ENCODE data around the gene MRTO4. TPM values are rescaled to one million over a fixed set of nuclear protein-coding genes. Genes with fewer than 3 reads are reported as not detected.
"Not testable (repeated sequence)": the region's sequence is repeated elsewhere in the genome, so short reads cannot be mapped to it uniquely, and the experiment has no call there.

The MRTO4 gene
- polyA plus RNA-seq, 1 of the 3 experiments (the other 2 are of a cell fraction) = 48.4 TPM

DNA sequence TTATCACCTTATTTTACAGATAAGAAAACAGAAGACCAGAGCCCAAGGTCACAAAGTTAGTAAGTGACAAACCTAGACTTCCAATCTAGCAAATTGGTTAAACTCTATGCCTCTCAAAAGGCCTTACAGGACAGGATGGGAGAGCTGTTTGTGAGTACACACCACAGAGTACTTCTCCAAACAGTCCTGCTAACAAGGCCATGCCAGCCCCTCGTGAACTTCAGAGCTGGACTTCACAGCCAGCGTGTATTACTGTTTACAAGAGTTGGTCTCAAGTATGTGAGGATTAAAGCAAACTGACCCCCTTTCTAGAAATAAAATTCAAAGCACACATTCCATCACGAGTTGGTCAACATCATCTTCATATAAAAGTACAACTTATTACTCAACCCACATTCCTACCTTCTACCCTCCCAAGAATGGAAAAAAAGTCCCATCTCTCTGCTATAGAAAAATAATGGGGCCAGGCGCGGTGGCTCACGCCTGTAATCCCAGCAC, 21.7 kb upstream of the MRTO4 start (continued):
- TF ChIP-seq SMC3 (IDR thresholded peaks at IDR 0.05; ENCODE audit: low read depth, low read length) (no peak), FOXJ3 (CRISPR knock-in tag; IDR thresholded peaks at IDR 0.05) (no peak)

DNA sequence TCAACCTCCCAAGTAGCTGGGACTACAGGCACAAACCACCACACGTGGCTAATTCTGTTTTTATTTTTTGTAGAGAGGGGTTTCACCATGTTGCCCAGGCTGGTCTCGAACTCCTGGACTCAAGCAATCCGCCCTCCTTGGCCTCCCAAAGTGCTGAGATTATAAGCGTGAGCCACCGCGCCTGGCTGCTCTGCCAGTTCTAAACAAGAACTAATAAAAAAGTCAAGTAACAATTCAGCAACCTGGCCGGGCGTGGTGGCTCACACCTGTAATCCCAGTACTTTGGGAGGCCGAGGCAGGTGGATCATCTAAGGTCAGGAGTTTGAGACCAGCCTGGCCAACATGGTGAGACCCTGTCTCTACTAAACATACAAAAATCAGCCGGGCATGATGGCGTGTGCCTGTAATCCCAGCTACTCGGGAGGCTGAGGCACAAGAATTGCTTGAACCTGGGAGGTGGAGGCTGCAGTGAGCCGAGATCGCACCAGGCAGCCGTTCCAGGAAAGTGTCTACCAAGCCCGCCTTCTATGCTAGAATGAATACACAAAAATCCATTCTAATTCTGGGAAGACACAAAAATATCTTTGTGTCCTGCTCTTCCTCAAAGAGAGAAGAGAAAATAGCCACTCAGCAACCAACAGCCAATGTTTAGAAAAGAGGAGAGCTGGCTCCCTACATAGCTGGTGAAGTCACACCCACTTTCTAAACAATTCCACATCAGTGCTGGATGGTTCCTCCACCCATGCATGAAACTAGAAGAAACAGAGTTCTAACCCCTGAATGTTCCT, 19.7 kb upstream of the MRTO4 start:
- H3K9me2 ChIP-seq; H3K4me1 ChIP-seq (ENCODE audit: control insufficient read depth in 1 of 2, insufficient read depth in 2 of 2, low read depth in 1 of 2, low read length in 1 of 2); DNase-seq; H3K27me3 ChIP-seq (ENCODE audit: insufficient read depth); H3K9me3 ChIP-seq; H3K4me2 ChIP-seq; H3F3A ChIP-seq (replicated peaks; ENCODE audit: insufficient read depth); H2AFZ ChIP-seq (ENCODE audit: low read depth); H3K4me3 ChIP-seq (ENCODE audit: low read depth in 2 of 2, low read length in 1 of 2); H4K20me1 ChIP-seq (ENCODE audit: insufficient read depth); POLR2A ChIA-PET; H3K79me2 ChIP-seq (ENCODE audit: insufficient read depth); H3K27ac ChIP-seq (ENCODE audit: low read depth in 2 of 2, low read length in 1 of 2); H3K9ac ChIP-seq: not testable (repeated sequence)
- CTCF ChIA-PET = interaction anchor here (0.8 to 3.2 kb wide), 2 partner anchors 9 to 162 kb away, joined by 3 to 21 read pairs; no protein-coding TSS in a partner anchor
- peaks cover 35 to 47% of the 10 kb centered on the region in 2 experiments for H3K36me3 ChIP-seq (replicated peaks in 1 of 2; ENCODE audit: control insufficient read depth in 1 of 2, insufficient read depth in 2 of 2, low read length in 1 of 2)
- WGBS (ENCODE audit: low lambda C conversion rate) = 95% methylated on average over 13 of the region's 16 CpGs

DNA sequence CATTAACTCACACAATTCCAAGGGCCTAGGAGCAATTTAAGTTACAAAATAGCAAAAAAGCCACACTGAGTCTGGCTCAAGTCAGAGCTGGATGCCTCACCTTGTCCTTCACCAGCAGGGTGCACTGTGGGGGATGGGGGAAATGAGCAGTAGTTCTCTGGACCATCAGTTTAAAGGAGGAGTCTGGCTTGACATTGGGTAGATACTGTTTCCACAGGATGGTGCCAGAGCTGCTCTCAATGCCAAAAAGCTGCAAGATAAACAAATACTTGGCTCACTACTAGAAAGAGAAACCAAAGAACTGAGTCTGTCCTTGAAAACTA, 19.1 kb upstream of the MRTO4 start:
- Histone ChIP-seq H3F3A (replicated peaks; ENCODE audit: insufficient read depth) (no peaks in the 10 kb centered on the region), H3K4me2 (no peak overlapping the region), H3K27ac (ENCODE audit: low read depth in 2 of 2, low read length in 1 of 2) (no peak overlapping the region), H3K9me3 (no peaks in the 10 kb centered on the region), H3K36me3 (replicated peaks in 1 of 2; ENCODE audit: control insufficient read depth in 1 of 2, insufficient read depth in 2 of 2, low read length in 1 of 2) (peaks cover 35 to 49% of the 10 kb centered on the region in 2 experiments), H3K27me3 (ENCODE audit: insufficient read depth) (no peaks in the 10 kb centered on the region), H3K9me2 (no peaks in the 10 kb centered on the region), H4K20me1 (ENCODE audit: insufficient read depth) (no peaks in the 10 kb centered on the region), H3K79me2 (ENCODE audit: insufficient read depth) (peaks cover 5% of the 10 kb centered on the region; the same call in 1 of the 2 replicates), H3K4me1 (ENCODE audit: control insufficient read depth in 1 of 2, insufficient read depth in 2 of 2, low read depth in 1 of 2, low read length in 1 of 2) (no peaks in the 10 kb centered on the region), H3K4me3 (ENCODE audit: low read depth in 2 of 2, low read length in 1 of 2) (no peak overlapping the region), H3K9ac (no peak overlapping the region), H2AFZ (ENCODE audit: low read depth) (no peak overlapping the region)
- no peak for DNase-seq
- POLR2A ChIA-PET = no interaction called here
- TF ChIP-seq, protein P1, sequence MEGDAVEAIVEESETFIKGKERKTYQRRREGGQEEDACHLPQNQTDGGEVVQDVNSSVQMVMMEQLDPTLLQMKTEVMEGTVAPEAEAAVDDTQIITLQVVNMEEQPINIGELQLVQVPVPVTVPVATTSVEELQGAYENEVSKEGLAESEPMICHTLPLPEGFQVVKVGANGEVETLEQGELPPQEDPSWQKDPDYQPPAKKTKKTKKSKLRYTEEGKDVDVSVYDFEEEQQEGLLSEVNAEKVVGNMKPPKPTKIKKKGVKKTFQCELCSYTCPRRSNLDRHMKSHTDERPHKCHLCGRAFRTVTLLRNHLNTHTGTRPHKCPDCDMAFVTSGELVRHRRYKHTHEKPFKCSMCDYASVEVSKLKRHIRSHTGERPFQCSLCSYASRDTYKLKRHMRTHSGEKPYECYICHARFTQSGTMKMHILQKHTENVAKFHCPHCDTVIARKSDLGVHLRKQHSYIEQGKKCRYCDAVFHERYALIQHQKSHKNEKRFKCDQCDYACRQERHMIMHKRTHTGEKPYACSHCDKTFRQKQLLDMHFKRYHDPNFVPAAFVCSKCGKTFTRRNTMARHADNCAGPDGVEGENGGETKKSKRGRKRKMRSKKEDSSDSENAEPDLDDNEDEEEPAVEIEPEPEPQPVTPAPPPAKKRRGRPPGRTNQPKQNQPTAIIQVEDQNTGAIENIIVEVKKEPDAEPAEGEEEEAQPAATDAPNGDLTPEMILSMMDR (IDR thresholded peaks at IDR 0.05) = peak; percentile 14
- no peak for TF ChIP-seq EP300 (IDR thresholded peaks at IDR 0.05; ENCODE audit: borderline replicate concordance in 1 of 2, low read depth in 1 of 2, low read length in 1 of 2)
- CTCF ChIA-PET = interaction anchor here (0.8 to 3.2 kb wide), 3 partner anchors 8 to 472 kb away, joined by 3 to 21 read pairs (median 3); no protein-coding TSS in a partner anchor

DNA sequence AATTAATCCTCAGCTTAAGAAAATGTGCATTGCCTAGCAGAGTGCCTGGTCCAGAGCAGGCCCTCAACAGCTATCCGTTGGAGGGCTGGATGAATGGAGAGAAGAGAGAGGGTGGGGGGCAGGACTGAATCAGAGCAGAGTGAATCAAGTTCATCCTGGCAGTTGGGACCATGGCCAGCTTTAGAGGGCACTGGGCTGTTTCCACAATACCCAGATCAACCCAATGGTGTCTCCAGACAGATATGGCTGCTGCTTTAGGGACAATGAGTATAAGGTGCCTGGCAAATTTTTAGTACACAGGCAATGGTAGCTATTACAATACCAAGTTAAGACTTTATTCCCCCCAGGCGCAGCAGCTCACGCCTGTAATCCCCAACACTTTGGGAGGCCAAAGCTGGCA, 17.4 kb upstream of the MRTO4 start:
- Histone ChIP-seq H3K27ac (ENCODE audit: low read depth in 2 of 2, low read length in 1 of 2) (no peak overlapping the region), H3K4me3 (ENCODE audit: low read depth in 2 of 2, low read length in 1 of 2) (no peak overlapping the region), H2AFZ (ENCODE audit: low read depth) (no peak overlapping the region), H3K36me3 (replicated peaks in 1 of 2; ENCODE audit: control insufficient read depth in 1 of 2, insufficient read depth in 2 of 2, low read length in 1 of 2) (peaks cover 39 to 64% of the 10 kb centered on the region in 2 experiments), H3K4me2 (no peak overlapping the region), H3F3A (replicated peaks; ENCODE audit: insufficient read depth) (no peaks in the 10 kb centered on the region), H3K9me3 (no peaks in the 10 kb centered on the region), H3K79me2 (ENCODE audit: insufficient read depth) (no peaks in the 10 kb centered on the region), H3K9me2 (no peaks in the 10 kb centered on the region), H3K27me3 (ENCODE audit: insufficient read depth) (no peaks in the 10 kb centered on the region), H3K9ac (no peak overlapping the region), H3K4me1 (ENCODE audit: control insufficient read depth in 1 of 2, insufficient read depth in 2 of 2, low read depth in 1 of 2, low read length in 1 of 2) (no peaks in the 10 kb centered on the region), H4K20me1 (ENCODE audit: insufficient read depth) (no peaks in the 10 kb centered on the region)
- no peak for TF ChIP-seq FOSL2 (IDR thresholded peaks at IDR 0.05; ENCODE audit: borderline replicate concordance, low read depth)
- no peak for DNase-seq
- CTCF ChIA-PET = interaction anchor here (0.9 kb wide), 1 partner anchor 470 kb away, joined by 3 read pairs; no protein-coding TSS in a partner anchor
- WGBS (ENCODE audit: low lambda C conversion rate) = 100% methylated on average over 3 of the region's 3 CpGs
- POLR2A ChIA-PET = no interaction called here

Measured in SK-N-SH (cell line).